Bone marrow (tissue), 2 donors: ENCODE results near the gene C1D.

ENCODE experiments used
- DNase-seq, 2 donors: peaks; one replicate each; lab custom pipeline; 2025; lab: John Stamatoyannopoulos, UW

Gene C1D

DNA sequence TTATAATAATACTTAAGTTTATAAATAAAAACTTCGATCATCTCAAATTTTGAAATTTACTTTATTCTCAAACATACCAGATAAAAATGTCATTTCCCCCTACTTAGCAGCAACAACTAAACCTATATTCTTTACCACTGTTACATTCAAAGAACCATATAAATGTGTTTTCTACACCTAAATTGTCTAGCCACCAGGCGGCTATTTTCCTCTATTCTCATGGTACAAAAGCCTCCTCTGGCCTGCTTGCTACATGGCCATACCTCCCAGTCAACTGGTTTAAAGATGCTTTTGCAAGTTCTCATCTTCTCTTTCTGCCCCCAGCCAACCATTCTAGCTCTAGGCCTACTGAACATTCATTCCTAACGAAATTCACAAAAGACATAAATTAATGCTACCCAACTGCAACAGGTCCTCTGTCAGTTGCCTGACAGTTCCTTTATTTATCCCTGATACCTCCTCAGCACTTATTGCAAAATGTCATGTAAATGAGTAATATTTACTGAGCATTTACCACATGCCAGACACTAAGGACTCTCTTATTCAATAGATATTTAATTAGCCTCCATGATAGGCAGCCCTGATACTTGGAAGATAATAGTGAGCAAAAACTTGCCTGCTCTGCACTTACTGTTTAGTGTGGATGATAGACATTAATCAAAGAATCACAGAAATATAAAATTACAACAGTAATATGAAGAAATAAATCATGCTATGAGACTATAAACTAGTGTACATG lies 5.0 kb downstream of the C1D start:
- no peak for DNase-seq

DNA sequence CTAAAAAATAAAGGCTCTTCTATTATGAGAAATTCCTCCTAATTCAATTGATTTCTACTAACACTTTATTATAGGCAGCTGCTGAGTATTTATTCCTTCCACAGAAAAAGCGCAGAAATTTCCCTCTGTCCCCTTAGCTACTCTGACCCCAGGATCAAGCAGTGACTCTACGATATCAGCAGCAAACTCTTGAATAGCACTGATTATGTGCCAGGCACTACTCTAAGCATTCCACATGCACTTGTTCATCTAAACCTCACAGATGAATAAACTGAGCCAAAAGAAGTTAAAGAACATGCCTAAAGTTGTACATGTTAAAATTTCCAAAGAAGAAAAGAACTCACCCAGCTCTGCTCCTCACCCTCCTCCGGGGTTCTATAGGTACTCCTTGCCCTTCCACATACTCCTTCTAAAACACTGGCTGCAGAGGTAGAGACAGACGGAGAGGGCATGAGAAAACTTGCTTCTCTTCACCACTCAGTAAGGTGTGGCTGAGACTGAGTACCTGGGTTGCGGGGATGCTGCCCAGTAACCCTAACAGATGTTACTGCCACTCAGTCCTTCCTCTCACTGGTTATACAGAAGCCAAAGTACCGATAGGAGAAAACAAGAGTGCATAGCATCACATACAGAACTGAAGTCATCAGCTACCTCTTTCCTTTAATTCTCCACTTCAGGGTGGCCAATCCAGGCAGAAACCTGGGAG lies 9.9 kb downstream of the C1D start:
- no peak for DNase-seq

DNA sequence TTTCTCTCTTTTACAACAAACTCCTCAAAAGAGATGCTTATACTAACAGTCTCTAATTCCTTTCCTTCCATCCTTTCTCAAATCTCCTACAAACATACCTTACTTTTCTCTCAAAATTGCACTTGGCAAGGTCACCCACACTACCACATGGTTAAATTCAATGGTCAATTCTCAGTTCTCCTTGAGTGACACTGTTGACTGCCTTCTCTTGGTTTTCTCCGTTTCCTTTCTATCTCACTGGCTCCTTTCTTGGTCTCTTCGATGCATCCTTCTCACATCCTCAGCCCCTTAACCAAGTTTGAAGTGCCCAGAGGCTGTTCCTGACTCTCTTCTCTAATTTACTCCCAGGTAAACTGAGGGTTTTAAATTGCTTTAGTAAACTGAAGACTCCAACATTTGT lies 12.5 kb downstream of the C1D start:
- no peak for DNase-seq

DNA sequence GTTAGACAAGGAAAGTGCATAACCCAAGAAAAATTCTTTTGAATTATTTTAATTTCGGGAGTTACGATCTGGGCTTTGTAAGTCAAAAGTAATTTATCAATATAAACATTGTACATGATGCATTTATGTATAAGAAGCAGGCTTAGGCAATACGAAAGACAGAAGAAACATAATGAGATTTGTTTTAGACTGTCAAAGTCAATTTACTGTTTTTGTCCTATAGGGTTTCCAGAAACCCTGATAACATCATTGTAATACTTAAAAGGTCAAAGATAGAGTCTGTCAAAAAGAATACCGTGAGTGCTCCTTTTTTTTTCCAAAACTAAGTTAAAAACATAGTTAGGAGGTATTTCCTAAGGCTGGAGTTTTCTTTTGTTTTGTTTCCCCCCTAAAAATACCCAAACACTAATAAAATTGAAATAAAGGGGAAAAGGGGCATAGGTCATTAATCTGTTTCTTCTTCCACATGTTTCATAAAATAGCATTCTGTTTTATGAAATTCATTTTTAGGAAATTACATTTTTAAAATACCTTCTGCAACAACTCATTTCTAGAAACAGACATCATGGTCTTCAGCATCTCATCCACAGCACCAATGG lies 16.1 kb downstream of the C1D start:
- DNase-seq = no peak

DNA sequence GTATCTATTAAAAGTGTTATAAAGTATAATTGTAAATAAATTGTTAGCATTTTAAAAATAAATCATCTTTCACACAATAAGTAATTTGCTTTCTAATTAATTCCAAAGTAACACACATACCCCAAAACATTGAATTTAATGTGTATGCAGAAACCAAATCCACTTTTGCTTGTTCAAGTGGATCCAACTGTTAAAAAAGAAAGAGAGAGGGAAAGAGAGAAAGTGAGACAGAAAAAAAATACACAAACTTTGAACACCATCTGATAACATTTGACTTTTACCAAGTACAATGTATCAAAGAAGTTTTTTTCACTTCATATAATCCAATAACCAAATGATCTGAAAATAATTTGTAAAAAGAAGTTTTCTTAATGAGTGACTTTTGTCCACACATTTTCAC lies 16.6 kb downstream of the C1D start:
- DNase-seq = no peak

DNA sequence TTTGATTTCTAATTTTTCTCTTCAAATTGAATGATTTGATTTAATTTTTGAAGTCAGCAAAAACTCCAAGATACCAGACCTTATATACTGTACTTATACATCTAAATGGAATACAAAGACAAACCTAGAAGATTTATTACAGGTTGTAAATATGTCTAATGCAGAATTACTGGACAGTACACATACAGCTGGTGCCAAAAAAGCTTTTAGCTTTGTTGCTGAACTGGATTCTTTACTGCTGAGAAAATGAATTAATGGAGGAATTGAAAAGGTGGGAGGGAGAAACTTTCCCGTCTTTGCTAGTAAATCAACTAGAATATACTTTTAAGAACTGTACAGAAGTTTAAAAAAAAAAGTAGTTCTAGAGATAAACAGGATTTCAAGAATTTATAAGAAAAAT lies 17.5 kb downstream of the C1D start:
- DNase-seq = no peak

DNA sequence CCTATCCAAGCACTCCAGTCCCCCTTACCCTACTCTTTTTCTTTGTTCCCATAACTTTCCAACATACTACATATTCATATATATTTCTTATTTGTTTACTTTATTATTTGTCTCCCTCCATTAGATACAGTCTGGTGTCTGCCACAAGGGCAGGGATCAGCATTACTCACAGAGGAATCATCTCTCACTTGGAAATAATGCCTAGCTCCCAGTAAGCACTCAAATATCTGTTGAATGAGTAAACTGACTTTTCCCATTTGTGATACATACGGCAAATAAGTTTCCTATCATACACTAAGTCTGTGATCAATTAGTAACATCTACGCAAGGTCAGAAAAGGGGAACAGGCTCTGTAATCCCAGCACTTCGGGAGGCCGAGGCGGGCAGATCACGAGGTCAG lies 18.7 kb downstream of the C1D start:
- DNase-seq = no peak

DNA sequence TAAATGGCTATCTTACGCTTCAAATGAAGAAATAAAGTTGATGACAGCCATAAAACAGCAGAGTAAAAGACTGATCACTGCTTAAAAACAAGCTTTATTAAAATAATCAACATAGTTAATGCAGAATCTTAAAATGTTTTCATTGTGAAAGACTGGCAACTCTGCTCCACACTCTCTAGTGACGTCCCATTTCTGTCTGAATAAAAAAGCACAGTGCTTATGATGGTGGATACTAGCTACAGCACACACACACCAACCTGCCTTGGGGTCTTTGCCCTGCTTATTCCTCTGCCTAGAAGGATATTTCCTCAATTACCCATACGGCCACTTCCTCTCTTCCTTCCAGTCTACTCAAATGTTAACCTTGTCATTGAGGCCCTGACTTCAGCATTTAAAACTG lies 19.1 kb downstream of the C1D start:
- no peak for DNase-seq

DNA sequence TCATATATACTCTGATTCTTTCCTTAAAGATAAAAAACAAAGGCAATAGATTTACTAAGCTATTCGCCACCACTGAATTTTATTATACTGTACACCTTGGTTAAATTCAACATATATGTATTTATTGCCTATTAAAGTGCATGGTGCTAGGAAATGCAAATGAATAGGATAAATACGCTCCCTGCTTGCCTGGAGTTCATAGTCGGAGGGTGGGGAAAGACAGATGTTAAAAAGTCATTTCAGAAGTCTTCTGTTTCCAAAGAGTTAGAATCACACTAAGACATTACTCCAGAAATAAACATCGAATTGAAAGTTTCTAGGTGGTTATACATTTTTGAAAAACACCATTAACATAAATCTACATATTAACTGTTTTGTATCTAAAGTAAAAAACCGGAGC lies 19.8 kb downstream of the C1D start:
- no peak for DNase-seq

DNA sequence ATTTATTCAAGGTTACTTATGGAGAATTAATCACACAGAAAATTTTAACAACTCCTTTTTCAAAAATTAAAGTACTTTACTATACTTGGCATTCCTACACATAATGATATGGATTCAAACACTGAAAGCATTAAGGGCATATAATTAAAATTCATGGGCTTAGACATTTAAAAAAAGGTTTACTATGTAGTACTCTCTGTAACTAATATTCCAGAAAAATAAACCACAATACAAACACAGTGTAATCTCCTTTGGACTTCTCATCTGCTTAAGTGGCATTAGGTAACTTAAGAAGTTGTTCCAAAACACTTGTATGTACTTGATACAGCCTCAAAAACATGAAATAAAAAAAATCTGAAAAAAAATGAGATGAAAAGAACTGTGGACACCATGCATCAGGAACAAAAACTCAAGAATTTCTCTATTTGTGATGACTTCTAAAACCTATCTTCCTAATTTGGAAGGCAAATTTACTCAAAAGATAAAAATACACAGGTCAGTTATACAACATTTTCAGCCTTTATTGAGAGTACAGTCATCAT lies 21.0 kb downstream of the C1D start:
- no peak for DNase-seq

DNA sequence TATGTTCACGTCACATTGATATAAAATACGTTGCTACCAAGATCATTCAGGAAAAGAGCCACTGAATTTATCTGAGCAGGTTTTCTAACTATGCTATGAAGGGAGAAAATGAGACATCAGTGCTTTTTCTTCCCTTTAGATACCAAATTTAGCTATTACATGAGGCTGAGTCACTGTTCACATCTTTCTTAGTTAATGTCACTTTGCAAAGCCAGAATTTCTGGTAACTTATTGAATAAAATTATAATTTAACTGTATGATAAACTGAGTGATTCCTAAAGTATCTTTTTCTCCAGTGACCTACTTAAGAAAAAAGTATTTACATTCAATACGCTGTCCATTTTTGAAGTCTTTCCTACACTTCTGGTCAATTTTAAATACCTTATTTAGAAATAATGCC lies 22.7 kb downstream of the C1D start:
- no peak for DNase-seq

DNA sequence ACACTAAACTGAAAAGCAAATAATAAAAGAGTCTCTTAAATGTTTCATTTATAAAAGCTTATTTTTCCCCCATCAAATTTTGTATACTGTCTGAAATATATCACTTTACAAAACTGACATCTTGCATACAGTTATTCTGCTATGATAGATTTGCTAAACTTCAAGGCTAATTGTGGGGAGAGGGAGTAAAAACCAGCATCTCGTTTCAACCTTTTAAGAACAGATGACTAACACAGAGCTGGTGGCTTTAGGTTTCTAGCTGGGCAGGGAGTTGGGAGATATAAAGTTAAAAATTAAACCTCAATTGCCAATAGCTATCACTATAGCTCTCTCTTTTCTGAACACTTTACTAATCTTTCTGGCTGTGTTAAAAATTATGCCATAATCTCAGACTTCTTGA lies 23.5 kb downstream of the C1D start:
- DNase-seq = no peak

DNA sequence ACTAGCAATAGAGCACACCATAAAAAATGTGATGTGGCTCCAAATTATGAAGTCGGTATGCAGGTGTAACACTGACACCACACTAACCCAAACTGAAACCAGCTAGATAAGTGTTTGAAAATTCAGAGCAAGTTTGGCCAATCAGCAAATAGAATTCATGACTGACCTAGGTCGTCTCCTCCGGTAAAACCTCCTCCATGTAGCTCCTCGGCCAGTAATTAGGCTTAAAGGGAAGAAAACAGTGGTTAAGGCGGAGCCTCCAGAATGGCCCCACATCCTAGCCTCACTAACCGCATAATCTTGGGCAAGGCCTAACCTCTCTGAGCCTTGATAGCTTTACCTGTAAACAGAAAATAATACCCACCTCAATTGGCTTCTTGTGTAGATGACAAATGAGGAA lies 30.1 kb downstream of the C1D start:
- DNase-seq = no peak

DNA sequence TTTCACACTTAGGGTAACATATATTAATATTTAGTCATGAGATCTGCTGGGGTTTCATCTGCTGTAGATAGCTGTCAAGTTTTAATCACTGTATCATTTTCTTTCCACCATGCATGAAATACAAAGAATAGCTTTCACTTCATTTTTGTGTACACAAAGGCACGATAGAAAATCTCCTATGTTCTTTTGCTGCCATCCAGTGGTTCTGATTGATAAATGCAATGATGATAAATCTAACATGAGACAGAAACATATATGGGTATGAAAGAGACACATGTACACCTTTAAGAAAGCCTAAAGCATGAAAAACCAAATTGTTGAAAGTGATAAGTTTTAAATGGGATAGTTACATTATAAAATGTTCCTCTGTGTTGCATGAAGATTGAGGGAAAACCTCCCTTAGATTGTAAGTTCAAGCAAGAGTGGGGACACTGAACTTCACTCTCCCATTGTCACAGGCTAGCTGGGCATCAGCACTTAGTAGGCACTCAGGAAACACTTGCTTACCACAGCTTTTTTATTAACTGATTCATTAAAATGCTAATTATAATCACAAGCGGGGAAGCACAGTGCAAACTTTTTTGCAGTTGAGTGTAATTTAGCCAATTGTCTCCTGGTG lies 31.2 kb downstream of the C1D start:
- peak in 1 of 2 donors; percentile 38 for DNase-seq

DNA sequence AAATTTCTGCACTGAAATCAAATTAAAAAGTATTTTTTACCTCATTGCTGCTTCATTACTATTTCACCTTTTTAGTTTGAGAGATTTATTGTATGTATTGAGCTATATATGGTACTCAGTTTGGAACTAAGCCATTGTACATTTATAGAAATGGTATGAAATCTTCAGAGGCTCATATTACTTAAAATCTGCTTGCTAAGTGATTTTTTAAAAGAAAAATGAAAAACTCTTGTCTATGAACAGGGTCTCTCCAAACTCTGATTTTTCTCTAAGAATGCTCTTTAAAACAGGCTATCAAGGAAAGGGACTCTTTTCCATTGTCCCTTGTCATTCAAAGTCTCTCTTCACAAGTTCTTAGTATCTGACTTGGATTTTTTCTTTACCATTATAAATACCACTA lies 31.8 kb downstream of the C1D start:
- DNase-seq = no peak

DNA sequence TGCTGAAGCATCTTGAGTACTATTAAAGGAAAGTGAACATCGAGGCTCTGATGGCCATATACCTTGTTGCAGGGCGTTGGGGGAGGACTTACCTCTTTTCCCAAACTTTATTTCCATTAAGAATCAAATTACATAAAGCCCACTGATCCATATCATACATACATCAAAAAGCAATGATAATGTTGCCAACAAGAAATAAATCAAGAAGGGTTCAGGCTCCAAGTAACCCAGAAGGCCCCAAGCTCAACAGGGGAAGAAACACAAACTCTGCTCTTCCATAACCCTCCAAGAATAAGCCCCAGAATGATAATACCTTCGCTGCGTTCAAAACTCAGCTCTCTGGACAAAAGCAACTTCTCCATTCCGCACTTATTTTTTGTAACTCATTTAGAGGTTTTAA lies 32.3 kb downstream of the C1D start:
- no peak for DNase-seq

DNA sequence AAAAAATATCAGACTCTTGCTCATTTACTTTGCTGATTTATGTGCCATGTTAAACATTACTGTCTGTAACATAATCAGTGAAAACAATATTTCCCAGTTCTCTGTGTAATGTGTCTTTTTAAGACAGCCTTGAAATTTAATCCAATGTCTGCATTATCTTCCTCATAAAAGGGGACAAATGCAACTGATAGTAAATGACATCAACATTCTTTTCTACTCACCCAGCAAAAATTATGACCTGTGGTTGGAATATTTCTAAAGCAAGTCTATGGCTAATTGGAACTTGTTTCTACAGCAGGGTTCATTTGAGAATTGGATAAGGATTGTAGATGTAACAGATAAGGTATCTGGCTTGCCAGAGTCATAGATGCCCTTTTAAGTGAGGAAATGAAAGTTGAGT lies 34.8 kb downstream of the C1D start:
- no peak for DNase-seq

DNA sequence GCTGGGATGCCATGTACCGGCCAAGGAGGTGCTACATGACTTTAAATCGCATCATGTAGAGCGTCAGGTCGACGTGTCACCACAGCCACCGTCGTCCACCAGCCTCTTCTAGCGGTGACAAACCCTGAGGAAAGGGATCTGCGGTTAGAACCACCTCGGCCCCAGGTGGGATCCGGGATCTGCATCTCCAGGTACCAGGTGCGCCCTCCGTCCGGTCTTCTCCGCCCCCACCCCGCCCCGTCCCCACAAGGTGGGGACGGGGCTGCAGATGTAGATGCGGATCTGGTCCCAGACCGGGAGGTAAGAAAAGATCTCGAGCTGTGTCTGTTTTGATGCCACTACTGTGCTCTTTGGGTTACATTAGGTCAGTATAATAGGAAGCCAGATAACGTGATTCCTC lies 38.4 kb downstream of the C1D start:
- DNase-seq = no peak

DNA sequence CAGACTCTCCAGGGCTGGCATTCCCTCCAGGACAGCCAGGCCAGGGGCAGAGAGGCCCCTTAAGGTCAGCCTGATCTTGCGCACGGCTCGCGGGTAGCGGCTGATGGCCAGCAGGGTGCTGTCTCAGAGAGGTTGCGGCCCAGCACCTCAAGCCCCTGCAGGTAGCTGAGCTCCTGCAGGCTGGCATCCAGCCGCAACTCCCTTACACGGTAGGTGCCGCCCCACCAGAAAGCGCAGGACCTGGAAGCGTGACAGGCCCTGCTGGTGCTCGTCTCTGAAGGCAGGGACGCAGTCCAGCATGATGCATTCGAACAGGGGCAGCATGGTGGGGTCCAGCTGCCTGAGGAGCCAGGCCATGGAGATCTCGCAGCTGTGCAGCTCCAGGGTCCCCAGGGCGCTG lies 38.9 kb downstream of the C1D start:
- DNase-seq = no peak

DNA sequence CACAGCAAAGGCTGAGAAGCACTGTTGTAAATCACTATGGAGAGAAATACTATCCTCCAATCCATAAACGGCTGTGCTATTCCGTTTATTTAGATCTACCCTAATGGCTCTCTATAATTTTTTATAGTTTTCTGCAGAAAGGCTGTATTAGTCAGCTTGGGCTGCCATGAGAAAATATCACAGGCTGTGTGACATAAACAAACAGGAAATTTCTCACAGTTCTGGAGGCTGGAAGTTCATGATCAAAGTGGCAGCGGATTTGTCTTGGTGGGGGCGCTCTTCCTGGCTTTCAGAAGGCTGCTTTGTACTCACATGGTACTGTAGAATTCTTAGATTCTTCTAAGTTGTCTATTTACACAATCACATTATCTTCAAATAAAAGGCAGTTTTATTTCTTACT lies 44.1 kb downstream of the C1D start:
- DNase-seq = no peak

DNA sequence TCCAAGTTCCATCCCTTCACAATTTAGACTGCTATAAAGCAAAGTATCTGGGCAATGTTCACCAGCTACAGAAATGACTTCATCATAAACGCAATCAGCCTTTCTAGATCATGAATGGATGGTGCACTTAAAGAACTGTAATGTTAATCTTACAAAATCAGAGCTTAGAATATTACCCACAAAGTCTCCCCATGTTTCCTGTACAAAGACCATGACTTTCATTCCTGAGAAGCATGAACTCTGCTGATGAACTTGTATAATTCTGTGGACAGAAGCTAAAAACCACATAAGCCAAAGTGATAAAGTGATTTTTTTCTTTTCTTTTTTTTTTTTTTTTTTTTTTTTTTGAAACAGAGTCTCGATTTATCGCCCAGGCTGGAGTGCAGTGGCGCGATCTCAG lies 53.3 kb downstream of the C1D start:
- no peak for DNase-seq

DNA sequence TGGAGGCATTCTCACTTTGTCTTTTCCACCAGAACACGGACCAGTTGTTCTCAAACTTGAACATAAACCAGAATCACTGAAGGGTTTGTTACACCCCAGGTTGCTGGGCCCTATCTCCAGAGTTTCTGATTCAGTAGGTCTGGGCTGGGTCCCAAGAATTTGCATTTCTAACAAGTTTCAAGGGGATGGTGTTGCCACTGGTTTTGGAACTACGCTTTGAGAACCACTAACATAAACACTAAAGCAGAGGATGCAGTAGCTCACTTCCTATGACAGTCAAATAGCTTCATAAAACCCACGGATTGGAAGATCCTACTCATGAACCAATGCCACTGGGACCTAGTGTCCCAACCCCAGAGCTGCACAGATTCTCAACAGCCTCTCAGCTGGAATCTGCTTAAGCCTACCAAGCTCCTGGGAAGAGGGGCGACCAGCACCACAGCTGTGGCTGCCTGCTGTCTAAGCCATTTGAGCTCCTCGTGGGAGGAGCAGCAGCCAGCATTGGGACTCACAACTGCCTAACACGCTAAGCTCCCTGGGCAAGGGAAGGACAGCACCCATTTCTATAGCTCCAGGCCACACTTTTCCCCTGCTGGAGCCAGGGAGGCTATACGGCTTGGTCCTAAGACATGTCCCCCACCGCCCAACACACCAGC lies 62.5 kb downstream of the C1D start:
- DNase-seq = no peak
